HCT116 (cell line): ENCODE results near the gene RANGRF. TPM values are rescaled to one million over a fixed set of nuclear protein-coding genes. Genes with fewer than 3 reads are reported as not detected.

Experiments
- ATAC-seq: fragments of 200-7000 bp; cut with Tn5 transposase; 2 replicates; pipeline ENCODE4 v1.9.1; 2020; ENCODE audit warnings: mild to moderate bottlenecking, moderate library complexity
- BruUV-seq: library from RNA; stranded (reverse); fragments of 400-500 nt; replicated peaks from 2 replicates; lab custom pipeline; 2021; lab: Mats Ljungman, UMichigan
- CTCF ChIA-PET: fragments of 300-600 bp; sonication (Branson Sonifier 250); formaldehyde crosslinking; loops from one replicate; lab custom pipeline; 2021; ENCODE audit warnings: antibody characterized with exemption; lab: Charles Lee
- POLR2A ChIA-PET: fragments of 300-600, 350-600 bp; sonication (Branson Sonifier 250); formaldehyde crosslinking; loops from one replicate; lab custom pipeline; 2021; ENCODE audit warnings: antibody characterized with exemption; lab: Charles Lee
- RAD21 ChIA-PET, 2 experiments: fragments of 300-600 bp; sonication (Branson Sonifier 250); formaldehyde crosslinking; loops; one replicate each; lab custom pipeline; 2023; ENCODE audit warnings: low total read pairs in 2 of 2; ENCODE audit not compliant: uncharacterized antibody in 2 of 2, unreplicated experiment in 2 of 2, low non-redundant PET in 1 of 2; lab: Charles Lee
- DNase-seq: peaks from one replicate; pipeline ENCODE4 v3.0.0-alpha.2; 2010; ENCODE audit warnings: low read depth, low spot score
- H2AFZ ChIP-seq: fragments of 200-600 bp; shearing (Covaris generic), sonication (generic); 2 replicates; pipeline ENCODE4 v1.6.1; 2017; ENCODE audit warnings: low read depth, mixed run types, mixed read lengths, antibody characterized with exemption, low read length; ENCODE audit not compliant: poor library complexity, severe bottlenecking
- H3K27ac ChIP-seq: 2 replicates; pipeline ENCODE4 v1.5.1; 2012; ENCODE audit warnings: low read depth, low read length
- H3K27me3 ChIP-seq: fragments of 200-600 bp; sonication (generic); 2 replicates; pipeline ENCODE4 v1.6.1; 2016; ENCODE audit warnings: mixed run types, low read length, mixed read lengths; ENCODE audit not compliant: insufficient read depth
- H3K36me3 ChIP-seq, 2 experiments: fragments of 200-500 bp in 1 of 2; fragments of 200-600 bp in 1 of 2; sonication (Bioruptor generic) in 1 of 2; sonication (generic) in 1 of 2; 2 replicates each; pipeline versions ENCODE4 v1.5.1 to v1.6.1; 2014 to 2016; ENCODE audit warnings: low read length in 2 of 2, inconsistent platforms in 1 of 2, mixed read lengths in 1 of 2, mixed run types in 1 of 2; ENCODE audit not compliant: insufficient read depth in 2 of 2, control insufficient read depth in 1 of 2
- H3K4me1 ChIP-seq, 2 experiments: fragments of 200-600 bp in 1 of 2; sonication (generic) in 1 of 2; 2 replicates each; pipeline versions ENCODE4 v1.5.1 to v1.6.1; 2012 to 2017; ENCODE audit warnings: low read length in 2 of 2, inconsistent platforms in 1 of 2, mild to moderate bottlenecking in 1 of 2, mixed read lengths in 1 of 2, mixed run types in 1 of 2, moderate library complexity in 1 of 2; ENCODE audit not compliant: insufficient read depth in 2 of 2, control insufficient read depth in 1 of 2
- H3K4me2 ChIP-seq: fragments of 200-600 bp; sonication (generic); 2 replicates; pipeline ENCODE4 v1.6.1; 2017; ENCODE audit warnings: mixed run types, low read length, mixed read lengths
- H3K4me3 ChIP-seq, 2 experiments: fragments of 200-600 bp in 1 of 2; sonication (generic) in 1 of 2; replicated peaks in 1 of 2; 2 replicates each; pipeline ENCODE4 v1.5.1; 2011 to 2016; ENCODE audit warnings: low read length in 2 of 2, control low read depth in 1 of 2, low read depth in 1 of 2, mild to moderate bottlenecking in 1 of 2, mixed read lengths in 1 of 2, mixed run types in 1 of 2
- H3K79me2 ChIP-seq: fragments of 200-600 bp; sonication (generic); 2 replicates; pipeline ENCODE4 v1.6.1; 2017; ENCODE audit warnings: mild to moderate bottlenecking, mixed run types, low read length, moderate library complexity, mixed read lengths; ENCODE audit not compliant: insufficient read depth
- H3K9ac ChIP-seq: fragments of 200-600 bp; sonication (generic); 2 replicates; pipeline ENCODE4 v1.6.1; 2016; ENCODE audit warnings: low read length, mixed read lengths
- H3K9me2 ChIP-seq: fragments of 200-600 bp; sonication (generic), shearing (Covaris generic); 2 replicates; pipeline ENCODE4 v1.6.1; 2017; ENCODE audit warnings: mixed run types, mild to moderate bottlenecking, moderate library complexity; ENCODE audit not compliant: insufficient read depth
- H3K9me3 ChIP-seq, 2 experiments: fragments of 200-500 bp in 1 of 2; fragments of 200-600 bp in 1 of 2; sonication (Bioruptor generic) in 1 of 2; sonication (generic) in 1 of 2; 2 replicates each; pipeline ENCODE4 v1.6.1; 2014 to 2017; ENCODE audit warnings: low read length in 2 of 2, mixed read lengths in 2 of 2, inconsistent platforms in 1 of 2, low read depth in 1 of 2, mild to moderate bottlenecking in 1 of 2, mixed run types in 1 of 2, moderate library complexity in 1 of 2; ENCODE audit not compliant: control insufficient read depth in 1 of 2, insufficient read depth in 1 of 2
- H4K20me1 ChIP-seq: fragments of 200-600 bp; sonication (generic), shearing (Covaris generic); 2 replicates; pipeline ENCODE4 v1.6.1; 2017; ENCODE audit warnings: mixed run types, mild to moderate bottlenecking, moderate library complexity; ENCODE audit not compliant: insufficient read depth
- CBX3 ChIP-seq: IDR thresholded peaks from 2 replicates; pipeline ENCODE4 v1.6.1; 2012; ENCODE audit warnings: low read depth
- ELF1 ChIP-seq: IDR thresholded peaks from 2 replicates; pipeline ENCODE4 v1.6.1; 2012; ENCODE audit warnings: low read depth, borderline replicate concordance
- POLR2AphosphoS5 ChIP-seq: IDR thresholded peaks from 2 replicates; pipeline ENCODE4 v1.6.1; 2011; ENCODE audit warnings: mild to moderate bottlenecking, low read depth, low read length, moderate library complexity
- ZNF274 ChIP-seq: fragments of 200-500 bp; sonication (Bioruptor generic); IDR thresholded peaks from 2 replicates; pipeline ENCODE4 v1.6.1; 2014; ENCODE audit warnings: mild to moderate bottlenecking, low read depth, low read length, inconsistent platforms
- intact Hi-C: fragments of 100-400 bp; cut with micrococcal nuclease; formaldehyde crosslinking; loops from 2 replicates; pipeline ENCODE4 v1.10.0; 2022
- total RNA-seq: library from RNA; stranded (reverse); gene quantifications from one replicate; pipeline ENCODE4 v1.2.1, GENCODE V29; 2021; ENCODE audit not compliant: unreplicated experiment
- TF ChIP-seq, protein P1 (sequence below): IDR thresholded peaks from 2 replicates; pipeline ENCODE4 v1.6.1; 2011; ENCODE audit warnings: mild to moderate bottlenecking, low read length, moderate library complexity; ENCODE audit not compliant: insufficient replicate concordance; ENCODE audit errors: extremely low read depth
- TF ChIP-seq, protein P2 (sequence below): IDR thresholded peaks from 2 replicates; pipeline ENCODE4 v1.6.1; 2012
- TF ChIP-seq, protein P3 (sequence below), 3 experiments: fragments of 200-600 bp in 1 of 3; sonication (generic) in 1 of 3; IDR thresholded peaks in 2 of 3; conservative IDR thresholded peaks in 1 of 3; 2 replicates each; pipeline ENCODE4 v1.5.1; 2012 to 2017; ENCODE audit warnings: low read depth in 2 of 3, low read length in 2 of 3, antibody characterized with exemption in 1 of 3, borderline replicate concordance in 1 of 3, control low read depth in 1 of 3, mild to moderate bottlenecking in 1 of 3, mixed read lengths in 1 of 3, mixed run types in 1 of 3, moderate library complexity in 1 of 3; ENCODE audit not compliant: insufficient read depth in 1 of 3

The RANGRF gene
- total RNA-seq, 1 experiment from 2014 or later = 33.2 TPM

DNA sequence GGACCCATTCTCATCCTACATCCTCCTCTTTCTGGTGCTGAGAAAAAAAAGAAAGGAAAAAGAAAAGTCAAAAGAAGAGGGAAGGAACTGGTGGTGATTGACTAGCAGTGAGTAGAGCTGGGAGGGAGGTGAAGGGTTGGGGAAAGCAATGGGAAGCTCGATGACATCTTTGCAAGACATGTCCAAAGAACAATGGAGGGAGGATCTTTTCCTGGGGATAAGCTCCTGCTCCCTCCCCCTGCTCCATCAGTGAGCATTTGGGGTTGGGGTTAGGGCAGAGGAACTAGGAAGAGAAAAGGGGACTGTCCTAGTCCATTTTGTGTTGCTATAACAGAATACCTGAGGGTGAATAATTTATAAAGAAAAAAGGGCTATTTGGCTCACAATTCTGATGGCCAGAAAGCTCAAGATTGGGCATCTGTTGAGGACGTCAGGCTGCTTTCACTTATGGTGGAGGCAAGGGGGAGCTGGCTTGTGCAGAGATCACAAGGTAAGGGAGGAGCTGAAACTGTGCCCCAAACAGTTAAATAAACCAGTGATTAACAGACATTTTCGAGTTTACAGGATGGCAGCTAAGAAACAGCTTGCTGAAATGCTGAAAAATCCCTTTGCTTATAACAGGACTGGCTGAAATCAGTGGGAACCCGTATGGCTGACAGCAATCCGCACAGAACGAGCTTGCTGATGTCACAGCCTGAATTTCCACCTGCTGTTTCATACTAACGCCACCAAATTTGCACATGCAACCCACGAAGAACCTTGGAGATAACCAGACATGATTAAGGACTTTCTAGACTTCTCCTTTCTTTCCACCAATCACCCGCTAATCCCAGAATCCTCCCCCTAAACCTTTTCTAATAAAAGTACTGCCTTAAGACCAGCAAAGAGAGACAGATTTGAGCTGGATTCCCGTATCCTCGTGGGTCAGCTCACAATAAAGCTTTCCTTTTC lies 49.6 kb downstream of the RANGRF start:
- ChIA-PET CTCF (interaction anchor here (1.0 to 1.2 kb wide), 3 partner anchors 11 to 72 kb away, joined by 3 to 5 read pairs (median 4); no protein-coding TSS in a partner anchor), RAD21 (no interaction called here), POLR2A (interaction anchor here (1.4 kb wide), 1 partner anchor 12 kb away, joined by 4 read pairs; no protein-coding TSS in a partner anchor)
- H3K79me2 ChIP-seq = no peaks in the 10 kb centered on the region
- intact Hi-C loops = no loop called here
- no peak overlapping the region for H3K4me3 ChIP-seq
- no peak for DNase-seq
- H3K9me3 ChIP-seq = no peaks in the 10 kb centered on the region
- H3K27ac ChIP-seq = no peak overlapping the region
- no peak for ATAC-seq
- no peak overlapping the region for H3K9ac ChIP-seq
- H2AFZ ChIP-seq = no peak overlapping the region
- no peaks in the 10 kb centered on the region; the same call in 1 of the 2 replicates for H4K20me1 ChIP-seq
- H3K4me2 ChIP-seq = no peak overlapping the region
- TF ChIP-seq POLR2AphosphoS5 (no peak), ZNF274 (no peak)
- no peaks in the 10 kb centered on the region for H3K27me3 ChIP-seq
- H3K36me3 ChIP-seq = no peaks in the 10 kb centered on the region
- no peaks in the 10 kb centered on the region for H3K9me2 ChIP-seq
- no TSS peak for BruUV-seq
- H3K4me1 ChIP-seq = no peaks in the 10 kb centered on the region

DNA sequence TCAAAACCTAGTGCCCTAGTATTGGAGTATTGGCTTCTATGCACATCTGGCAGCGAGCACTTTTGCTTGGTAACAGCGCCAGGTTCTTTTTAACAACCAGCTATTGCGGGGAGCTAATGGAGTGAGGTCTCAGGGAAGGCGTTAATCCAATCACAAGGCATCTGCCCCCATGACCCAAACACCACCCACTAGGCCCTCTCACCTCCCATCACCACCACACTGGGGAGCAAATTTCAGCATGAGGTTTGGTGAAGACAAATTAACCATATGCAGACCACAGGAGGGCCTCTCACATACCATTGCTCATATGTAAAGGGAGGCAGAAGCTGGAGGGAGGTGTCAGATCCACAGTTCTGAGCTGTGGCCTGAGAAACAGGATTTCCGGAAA lies 50.3 kb downstream of the RANGRF start:
- CTCF ChIA-PET = interaction anchor here (1.2 kb wide), 1 partner anchor 45 kb away, joined by 4 read pairs; no protein-coding TSS in a partner anchor
- POLR2A ChIA-PET = interaction anchor here (1.4 kb wide), 1 partner anchor 12 kb away, joined by 4 read pairs; no protein-coding TSS in a partner anchor
- intact Hi-C loops = no loop called here

More for the DNA sequence above, 50.3 kb downstream of the RANGRF start:
- Histone ChIP-seq H2AFZ (no peak overlapping the region), H3K4me2 (no peak overlapping the region), H3K79me2 (no peaks in the 10 kb centered on the region), H3K4me3 (no peak overlapping the region), H3K27me3 (no peaks in the 10 kb centered on the region), H3K9me2 (no peaks in the 10 kb centered on the region), H3K4me1 (no peaks in the 10 kb centered on the region), H4K20me1 (no peaks in the 10 kb centered on the region; the same call in 1 of the 2 replicates), H3K9me3 (no peaks in the 10 kb centered on the region), H3K36me3 (no peaks in the 10 kb centered on the region), H3K9ac (no peak overlapping the region), H3K27ac (no peak overlapping the region)
- ATAC-seq (no peak), DNase-seq (no peak)
- BruUV-seq = no TSS peak
- RAD21 ChIA-PET = no interaction called here
- TF ChIP-seq, protein P1, sequence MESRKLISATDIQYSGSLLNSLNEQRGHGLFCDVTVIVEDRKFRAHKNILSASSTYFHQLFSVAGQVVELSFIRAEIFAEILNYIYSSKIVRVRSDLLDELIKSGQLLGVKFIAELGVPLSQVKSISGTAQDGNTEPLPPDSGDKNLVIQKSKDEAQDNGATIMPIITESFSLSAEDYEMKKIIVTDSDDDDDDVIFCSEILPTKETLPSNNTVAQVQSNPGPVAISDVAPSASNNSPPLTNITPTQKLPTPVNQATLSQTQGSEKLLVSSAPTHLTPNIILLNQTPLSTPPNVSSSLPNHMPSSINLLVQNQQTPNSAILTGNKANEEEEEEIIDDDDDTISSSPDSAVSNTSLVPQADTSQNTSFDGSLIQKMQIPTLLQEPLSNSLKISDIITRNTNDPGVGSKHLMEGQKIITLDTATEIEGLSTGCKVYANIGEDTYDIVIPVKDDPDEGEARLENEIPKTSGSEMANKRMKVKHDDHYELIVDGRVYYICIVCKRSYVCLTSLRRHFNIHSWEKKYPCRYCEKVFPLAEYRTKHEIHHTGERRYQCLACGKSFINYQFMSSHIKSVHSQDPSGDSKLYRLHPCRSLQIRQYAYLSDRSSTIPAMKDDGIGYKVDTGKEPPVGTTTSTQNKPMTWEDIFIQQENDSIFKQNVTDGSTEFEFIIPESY = no peak
- TF ChIP-seq, protein P2, sequence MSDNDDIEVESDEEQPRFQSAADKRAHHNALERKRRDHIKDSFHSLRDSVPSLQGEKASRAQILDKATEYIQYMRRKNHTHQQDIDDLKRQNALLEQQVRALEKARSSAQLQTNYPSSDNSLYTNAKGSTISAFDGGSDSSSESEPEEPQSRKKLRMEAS = no peak
- TF ChIP-seq, protein P3, sequence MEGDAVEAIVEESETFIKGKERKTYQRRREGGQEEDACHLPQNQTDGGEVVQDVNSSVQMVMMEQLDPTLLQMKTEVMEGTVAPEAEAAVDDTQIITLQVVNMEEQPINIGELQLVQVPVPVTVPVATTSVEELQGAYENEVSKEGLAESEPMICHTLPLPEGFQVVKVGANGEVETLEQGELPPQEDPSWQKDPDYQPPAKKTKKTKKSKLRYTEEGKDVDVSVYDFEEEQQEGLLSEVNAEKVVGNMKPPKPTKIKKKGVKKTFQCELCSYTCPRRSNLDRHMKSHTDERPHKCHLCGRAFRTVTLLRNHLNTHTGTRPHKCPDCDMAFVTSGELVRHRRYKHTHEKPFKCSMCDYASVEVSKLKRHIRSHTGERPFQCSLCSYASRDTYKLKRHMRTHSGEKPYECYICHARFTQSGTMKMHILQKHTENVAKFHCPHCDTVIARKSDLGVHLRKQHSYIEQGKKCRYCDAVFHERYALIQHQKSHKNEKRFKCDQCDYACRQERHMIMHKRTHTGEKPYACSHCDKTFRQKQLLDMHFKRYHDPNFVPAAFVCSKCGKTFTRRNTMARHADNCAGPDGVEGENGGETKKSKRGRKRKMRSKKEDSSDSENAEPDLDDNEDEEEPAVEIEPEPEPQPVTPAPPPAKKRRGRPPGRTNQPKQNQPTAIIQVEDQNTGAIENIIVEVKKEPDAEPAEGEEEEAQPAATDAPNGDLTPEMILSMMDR (IDR thresholded peaks at IDR 0.05 in 2 of 3, conservative IDR thresholded peaks at IDR 0.05 in 1 of 3; ENCODE audit: borderline replicate concordance in 1 of 3, insufficient read depth in 1 of 3, low read depth in 2 of 3, low read length in 2 of 3) = no peak
- TF ChIP-seq CBX3 (no peak), ELF1 (no peak)
- TF ChIP-seq, all 23 proteins: peak for 0
